H1 (cell line): ENCODE measurements around the gene ZNF619. TPM values are rescaled to one million over a fixed set of nuclear protein-coding genes. Genes with fewer than 3 reads are reported as not detected.
A peak's percentile ranks its signal among the peaks of the same experiment; 100 is the strongest.

Experiments
- CTCF ChIA-PET: fragments of 300-600 bp; sonication (Branson Sonifier 250); formaldehyde crosslinking; loops from one replicate; lab custom pipeline; 2021; ENCODE audit not compliant: partially characterized antibody; lab: Charles Lee
- POLR2A ChIA-PET: fragments of 300-600 bp; sonication (Branson Sonifier 250); formaldehyde crosslinking; loops from one replicate; lab custom pipeline; 2021; ENCODE audit warnings: inconsistent platforms; ENCODE audit not compliant: partially characterized antibody; lab: Charles Lee
- DNase-seq, 2 experiments: peaks; one replicate each; pipeline versions ENCODE4 v3.0.0 to v3.0.0-alpha.2; 2010 to 2022; ENCODE audit warnings: low spot score in 2 of 2, low read depth in 1 of 2, mixed read lengths in 1 of 2
- FAIRE-seq: peaks from 2 replicates; lab custom pipeline; 2011; peaks lifted over from hg19 to GRCh38; lab: Jason Lieb, UNC
- H2AFZ ChIP-seq: 2 replicates; pipeline ENCODE4 v1.8.1; 2012; ENCODE audit warnings: low read length, inconsistent platforms
- H2AK5ac ChIP-seq: 2 replicates; pipeline ENCODE4 v1.6.1; 2013; ENCODE audit warnings: low read depth, low read length
- H2BK120ac ChIP-seq: replicated peaks from 2 replicates; pipeline ENCODE3; 2013; ENCODE audit warnings: low read depth, low read length, inconsistent platforms
- H2BK12ac ChIP-seq: 2 replicates; pipeline ENCODE4 v1.6.1; 2013; ENCODE audit warnings: low read depth, low read length
- H2BK15ac ChIP-seq: 2 replicates; pipeline ENCODE4 v1.6.1; 2013; ENCODE audit warnings: low read length
- H2BK20ac ChIP-seq: 2 replicates; pipeline ENCODE4 v1.6.1; 2013; ENCODE audit warnings: low read length
- H2BK5ac ChIP-seq: 2 replicates; pipeline ENCODE4 v1.6.1; 2013; ENCODE audit warnings: low read depth, low read length
- H3K14ac ChIP-seq: 2 replicates; pipeline ENCODE4 v1.6.1; 2013; ENCODE audit warnings: inconsistent platforms; ENCODE audit not compliant: insufficient read length
- H3K18ac ChIP-seq: 2 replicates; pipeline ENCODE4 v1.6.1; 2013; ENCODE audit warnings: low read length; ENCODE audit errors: extremely low read depth
- H3K23ac ChIP-seq: 2 replicates; pipeline ENCODE4 v1.6.1; 2013; ENCODE audit warnings: inconsistent platforms; ENCODE audit not compliant: insufficient read length
- H3K23me2 ChIP-seq: 2 replicates; pipeline ENCODE4 v1.6.1; 2013; ENCODE audit warnings: low read depth, low read length
- H3K27ac ChIP-seq: 2 replicates; pipeline ENCODE4 v1.6.1; 2011; ENCODE audit warnings: low read depth, low read length, inconsistent platforms
- H3K27me3 ChIP-seq, 4 experiments: replicated peaks in 1 of 4; 1 replicate in 1 of 4; 2 replicates in 3 of 4; pipeline versions ENCODE4 v1.6.1 to v1.8.1; 2011 to 2013; ENCODE audit warnings: low read length in 3 of 4, mild to moderate bottlenecking in 3 of 4, inconsistent platforms in 2 of 4, mixed read lengths in 2 of 4, moderate library complexity in 1 of 4; ENCODE audit not compliant: control insufficient read depth in 3 of 4, insufficient read depth in 3 of 4; ENCODE audit errors: extremely low read depth in 1 of 4
- H3K36me3 ChIP-seq, 4 experiments: 2 replicates each; pipeline versions ENCODE4 v1.6.1 to v1.8.1; 2011 to 2013; ENCODE audit warnings: mild to moderate bottlenecking in 4 of 4, low read length in 3 of 4, moderate library complexity in 2 of 4, control low read depth in 1 of 4, inconsistent platforms in 1 of 4; ENCODE audit not compliant: insufficient read depth in 4 of 4, control insufficient read depth in 2 of 4
- H3K4ac ChIP-seq: replicated peaks from 2 replicates; pipeline ENCODE3; 2013; ENCODE audit warnings: low read length, low read depth, mixed read lengths, inconsistent platforms; ENCODE audit not compliant: insufficient read length
- H3K4me1 ChIP-seq, 4 experiments: replicated peaks in 1 of 4; 1 replicate in 1 of 4; 2 replicates in 3 of 4; pipeline versions ENCODE4 v1.6.1 to v1.8.1; 2011 to 2013; ENCODE audit warnings: low read length in 3 of 4, inconsistent platforms in 2 of 4, mixed read lengths in 1 of 4; ENCODE audit not compliant: insufficient read depth in 4 of 4, control insufficient read depth in 3 of 4
- H3K4me2 ChIP-seq, 2 experiments: 2 replicates each; pipeline versions ENCODE4 v1.6.1 to v1.8.1; 2011 to 2013; ENCODE audit warnings: low read depth in 2 of 2, low read length in 2 of 2, control low read depth in 1 of 2, inconsistent platforms in 1 of 2, mild to moderate bottlenecking in 1 of 2; ENCODE audit not compliant: insufficient read depth in 1 of 2
- H3K4me3 ChIP-seq, 4 experiments: fragments of 200-600, 300-600 bp in 1 of 4; sonication (generic), shearing (Covaris generic), sonication (Bioruptor Twin) in 1 of 4; 2 replicates each; pipeline versions ENCODE4 v1.5.1 to v1.8.1; 2011 to 2016; ENCODE audit warnings: low read length in 4 of 4, low read depth in 3 of 4, control low read depth in 2 of 4, inconsistent platforms in 2 of 4, mild to moderate bottlenecking in 2 of 4, mixed read lengths in 1 of 4, moderate library complexity in 1 of 4; ENCODE audit not compliant: insufficient read depth in 2 of 4; ENCODE audit errors: extremely low read depth in 1 of 4
- H3K56ac ChIP-seq: replicated peaks from 2 replicates; pipeline ENCODE3; 2013; ENCODE audit warnings: low read depth, mild to moderate bottlenecking, mixed read lengths, low read length, inconsistent platforms; ENCODE audit not compliant: insufficient read length
- H3K79me1 ChIP-seq: 2 replicates; pipeline ENCODE4 v1.6.1; 2013; ENCODE audit warnings: low read depth, low read length, control low read depth
- H3K79me2 ChIP-seq, 2 experiments: 2 replicates each; pipeline versions ENCODE4 v1.6.1 to v1.8.1; 2012 to 2013; ENCODE audit warnings: low read length in 2 of 2, mild to moderate bottlenecking in 2 of 2, inconsistent platforms in 1 of 2; ENCODE audit not compliant: insufficient read depth in 2 of 2, control insufficient read depth in 1 of 2
- H3K9ac ChIP-seq, 4 experiments: replicated peaks in 1 of 4; 1 replicate in 1 of 4; 2 replicates in 3 of 4; pipeline versions ENCODE4 v1.6.1 to v1.8.1; 2011 to 2013; ENCODE audit warnings: low read depth in 3 of 4, low read length in 3 of 4, control low read depth in 2 of 4, mild to moderate bottlenecking in 2 of 4, moderate library complexity in 2 of 4, inconsistent platforms in 1 of 4; ENCODE audit errors: extremely low read depth in 1 of 4
- H3K9me3 ChIP-seq, 2 experiments: 2 replicates each; pipeline versions ENCODE4 v1.6.1 to v1.8.1; 2012 to 2013; ENCODE audit warnings: mild to moderate bottlenecking in 2 of 2, moderate library complexity in 2 of 2, control low read depth in 1 of 2, inconsistent platforms in 1 of 2, low read depth in 1 of 2, low read length in 1 of 2, mixed read lengths in 1 of 2; ENCODE audit not compliant: insufficient read depth in 2 of 2
- H4K20me1 ChIP-seq, 2 experiments: replicated peaks in 1 of 2; 2 replicates each; pipeline versions ENCODE3 to v1.8.1; 2011 to 2013; ENCODE audit warnings: inconsistent platforms in 2 of 2, low read length in 2 of 2, mild to moderate bottlenecking in 1 of 2; ENCODE audit not compliant: insufficient read depth in 2 of 2, control insufficient read depth in 1 of 2
- H4K5ac ChIP-seq: 2 replicates; pipeline ENCODE4 v1.6.1; 2013; ENCODE audit warnings: low read length, low read depth, mixed read lengths, inconsistent platforms; ENCODE audit not compliant: insufficient read length
- H4K8ac ChIP-seq: 2 replicates; pipeline ENCODE4 v1.8.0; 2013; ENCODE audit warnings: mild to moderate bottlenecking, moderate library complexity, low read length, inconsistent platforms; ENCODE audit not compliant: insufficient read depth; ENCODE audit errors: extremely low read depth
- H4K91ac ChIP-seq: replicated peaks from 2 replicates; pipeline ENCODE3; 2013; ENCODE audit warnings: low read length, mixed read lengths, inconsistent platforms; ENCODE audit not compliant: insufficient read length
- CEBPB ChIP-seq: IDR thresholded peaks from 2 replicates; pipeline ENCODE4 v1.6.1; 2012; ENCODE audit warnings: low read depth, low read length
- CREB1 ChIP-seq: IDR thresholded peaks from 2 replicates; pipeline ENCODE4 v1.6.1; 2012; ENCODE audit warnings: inconsistent platforms
- CTBP2 ChIP-seq: IDR thresholded peaks from 2 replicates; pipeline ENCODE4 v1.7.0; 2011; ENCODE audit warnings: borderline replicate concordance, mild to moderate bottlenecking, moderate library complexity, mixed read lengths, low read length; ENCODE audit not compliant: insufficient read depth, insufficient read length
- POLR2A ChIP-seq, 2 experiments: IDR thresholded peaks; 1 replicate in 1 of 2; 2 replicates in 1 of 2; pipeline ENCODE4 v1.6.1; 2011; ENCODE audit warnings: low read depth in 2 of 2, low read length in 2 of 2, mild to moderate bottlenecking in 2 of 2; ENCODE audit errors: control extremely low read depth in 1 of 2
- SP2 ChIP-seq: IDR thresholded peaks from 2 replicates; pipeline ENCODE4 v1.6.1; 2012; ENCODE audit warnings: mild to moderate bottlenecking, low read length, inconsistent platforms
- TCF12 ChIP-seq: IDR thresholded peaks from 2 replicates; pipeline ENCODE4 v1.6.1; 2011; ENCODE audit warnings: low read depth, mild to moderate bottlenecking, low read length
- WGBS, 2 experiments: shearing (Covaris generic) in 1 of 2; methylation state at CpG; one replicate each; pipeline versions ENCODE4 v1.1.6 to v1.1.7; 2013 to 2015; ENCODE audit warnings: low lambda C conversion rate in 2 of 2, mixed read lengths in 2 of 2, inconsistent platforms in 1 of 2, low coverage in 1 of 2, missing lambda C conversion rate in 1 of 2; ENCODE audit not compliant: insufficient replicate concordance in 2 of 2, insufficient coverage in 1 of 2, insufficient read length in 1 of 2; ENCODE audit errors: extremely low coverage in 1 of 2, missing lambda C conversion rate in 1 of 2; 5-methylcytosine and 5-hydroxymethylcytosine counted together
- polyA plus RNA-seq, 7 experiments: library from polyadenylated mRNA; depleted of rRNA in 3 of 7; stranded (reverse) in 5 of 7; unstranded in 2 of 7; fragments of >200 nt in 5 of 7; fragments of 200-250 nt in 2 of 7; gene quantifications; 1 replicate in 5 of 7; 2 replicates in 1 of 7; 4 replicates in 1 of 7; pipeline versions ENCODE4 v1.2.1 to v1.2.3, GENCODE V29; 2011 to 2013; ENCODE audit warnings: missing spikeins in 2 of 7, mixed read lengths in 2 of 7
- total RNA-seq: library from RNA; stranded (reverse); fragmentation: NEBNext Ultra II Directional; extraction: Animal tissue kit (Norgen Biotek cat#: 25700); gene quantifications from 2 replicates; pipeline ENCODE4 v1.2.1, GENCODE V29; 2021
- TF ChIP-seq, protein P1 (sequence below), 3 experiments: IDR thresholded peaks; 1 replicate in 2 of 3; 2 replicates in 1 of 3; pipeline versions ENCODE4 v1.5.1 to v1.6.1; 2011; ENCODE audit warnings: low read length in 3 of 3, mild to moderate bottlenecking in 3 of 3, inconsistent platforms in 2 of 3, low read depth in 1 of 3, moderate library complexity in 1 of 3; ENCODE audit not compliant: insufficient read depth in 1 of 3; ENCODE audit errors: control extremely low read depth in 1 of 3
- TF ChIP-seq, protein P2 (sequence below): IDR thresholded peaks from 2 replicates; pipeline ENCODE4 v1.6.1; 2012; ENCODE audit warnings: inconsistent platforms

ZNF619 gene
- total and polyA plus RNA-seq, 2 of the 8 experiments (the other 6 are each of a cell fraction or from before 2014, with no cell fraction given), result 2.3 to 8.2 TPM

DNA sequence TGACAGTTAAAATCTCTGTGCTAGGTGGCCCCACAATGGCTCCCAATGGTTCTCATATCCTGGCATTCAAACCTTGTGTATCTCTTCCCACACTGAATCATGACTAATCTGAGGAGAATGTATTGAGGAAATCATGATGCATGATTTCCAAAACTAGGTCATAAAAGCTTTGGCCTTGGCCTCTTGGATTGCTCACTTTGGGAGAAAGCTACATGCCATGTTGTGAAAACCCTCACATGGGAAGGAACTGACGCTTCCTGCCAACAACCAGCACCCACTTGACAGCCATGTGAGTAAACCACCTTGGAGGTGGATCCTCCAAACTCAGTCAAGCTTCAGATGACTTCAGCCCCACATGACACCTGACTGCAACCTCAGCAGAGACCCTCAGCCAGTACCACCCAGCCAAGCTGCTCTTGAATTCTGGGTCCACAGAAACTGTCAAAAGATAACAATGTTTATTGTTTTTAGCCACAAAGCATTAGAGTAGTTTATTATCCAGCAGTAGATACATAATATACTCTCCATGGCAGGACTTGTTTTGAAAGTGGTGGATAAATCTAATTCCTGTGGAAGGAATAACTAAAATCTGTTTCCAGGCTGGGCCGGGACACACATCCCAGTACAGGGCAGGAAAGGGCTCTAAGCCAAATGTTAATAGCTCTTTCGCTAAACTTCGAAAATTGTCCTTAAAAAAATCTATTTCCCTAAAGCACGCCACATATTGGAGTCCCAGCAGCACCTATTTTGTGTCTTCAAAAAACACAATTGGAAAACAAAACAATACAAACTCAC, 27.9 kb downstream of the ZNF619 start:
- H3K79me1 ChIP-seq, result no peaks in the 10 kb centered on the region; the same call in 1 of the 2 replicates
- no peak overlapping the region; a peak in 1 of 7 replicates for H3K9ac ChIP-seq
- H3K27ac ChIP-seq, result no peak overlapping the region
- no peaks in the 10 kb centered on the region; a peak in 2 of 7 replicates for H3K4me1 ChIP-seq
- peak overlapping the region in 1 of 4 experiments; percentile 95; a peak in 4 of 8 replicates for H3K4me3 ChIP-seq
- no peaks in the 10 kb centered on the region for H4K20me1 ChIP-seq
- H4K8ac ChIP-seq, result no peak overlapping the region; the same call in 1 of the 2 replicates
- CTCF ChIA-PET, result interaction anchor here (0.6 to 2.7 kb wide), 7 partner anchors 9 to 312 kb away, joined by 3 to 17 read pairs (median 6); partner anchors contain the start of gene ZNF621
- WGBS, 2 experiments, result 87% methylated on average over 5 of the region's 5 CpGs; no CpG with 5 or more reads in 1 of the 2 experiments
- H2BK12ac ChIP-seq, result no peak overlapping the region
- FAIRE-seq, result no peak
- H3K14ac ChIP-seq, result no peak overlapping the region
- peak overlapping the region; percentile 71 to 73; a peak in 3 of 4 replicates for H3K4me2 ChIP-seq
- no peaks in the 10 kb centered on the region for H3K27me3 ChIP-seq
- no peak overlapping the region for H2BK15ac ChIP-seq
- no peak overlapping the region for H3K56ac ChIP-seq
- no peak overlapping the region for H3K18ac ChIP-seq
- no peak overlapping the region for H2BK120ac ChIP-seq
- peaks cover 0 to 12% (median 2%) of the 10 kb centered on the region in 4 experiments; a peak in 4 of 8 replicates for H3K36me3 ChIP-seq
- H3K4ac ChIP-seq, result no peak overlapping the region
- DNase-seq, result no peak
- peak overlapping the region; percentile 96; the same call in 1 of the 2 replicates for H2AFZ ChIP-seq
- POLR2A ChIA-PET, result interaction anchor here (0.9 to 3.8 kb wide), 16 partner anchors 10 to 177 kb away, joined by 3 to 78 read pairs (median 6); partner anchors contain the start of genes RPL14, ZNF619 and ZNF621
- no peaks in the 10 kb centered on the region for H3K9me3 ChIP-seq
- H4K5ac ChIP-seq, result no peak overlapping the region
- H2BK5ac ChIP-seq, result no peak overlapping the region
- peaks cover 0 to 26% of the 10 kb centered on the region in 2 experiments; a peak in 2 of 4 replicates for H3K79me2 ChIP-seq
- H2AK5ac ChIP-seq, result no peak overlapping the region
- no peak overlapping the region for H2BK20ac ChIP-seq
- H3K23ac ChIP-seq, result no peak overlapping the region
- H3K23me2 ChIP-seq, result 0 out of 2 replicates have a peak, but pooled peaks cover 3% of the 10 kb centered on the region
- no peak overlapping the region for H4K91ac ChIP-seq
- TF ChIP-seq CREB1 (no peak), POLR2A (IDR thresholded peaks at IDR 0.05; ENCODE audit: control extremely low read depth in 1 of 2, low read depth in 2 of 2, low read length in 2 of 2) (no peak), CEBPB (no peak), SP2 (no peak), TCF12 (no peak), CTBP2 (no peak)
- TF ChIP-seq, protein P1, sequence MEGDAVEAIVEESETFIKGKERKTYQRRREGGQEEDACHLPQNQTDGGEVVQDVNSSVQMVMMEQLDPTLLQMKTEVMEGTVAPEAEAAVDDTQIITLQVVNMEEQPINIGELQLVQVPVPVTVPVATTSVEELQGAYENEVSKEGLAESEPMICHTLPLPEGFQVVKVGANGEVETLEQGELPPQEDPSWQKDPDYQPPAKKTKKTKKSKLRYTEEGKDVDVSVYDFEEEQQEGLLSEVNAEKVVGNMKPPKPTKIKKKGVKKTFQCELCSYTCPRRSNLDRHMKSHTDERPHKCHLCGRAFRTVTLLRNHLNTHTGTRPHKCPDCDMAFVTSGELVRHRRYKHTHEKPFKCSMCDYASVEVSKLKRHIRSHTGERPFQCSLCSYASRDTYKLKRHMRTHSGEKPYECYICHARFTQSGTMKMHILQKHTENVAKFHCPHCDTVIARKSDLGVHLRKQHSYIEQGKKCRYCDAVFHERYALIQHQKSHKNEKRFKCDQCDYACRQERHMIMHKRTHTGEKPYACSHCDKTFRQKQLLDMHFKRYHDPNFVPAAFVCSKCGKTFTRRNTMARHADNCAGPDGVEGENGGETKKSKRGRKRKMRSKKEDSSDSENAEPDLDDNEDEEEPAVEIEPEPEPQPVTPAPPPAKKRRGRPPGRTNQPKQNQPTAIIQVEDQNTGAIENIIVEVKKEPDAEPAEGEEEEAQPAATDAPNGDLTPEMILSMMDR (IDR thresholded peaks at IDR 0.05; ENCODE audit: control extremely low read depth in 1 of 3, insufficient read depth in 1 of 3, low read depth in 1 of 3, low read length in 3 of 3), result no peak
- TF ChIP-seq, protein P2, sequence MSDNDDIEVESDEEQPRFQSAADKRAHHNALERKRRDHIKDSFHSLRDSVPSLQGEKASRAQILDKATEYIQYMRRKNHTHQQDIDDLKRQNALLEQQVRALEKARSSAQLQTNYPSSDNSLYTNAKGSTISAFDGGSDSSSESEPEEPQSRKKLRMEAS, result no peak
